ENCODE data around the gene DOK1.

DOK1 gene

GRCh38 chr2:74553892-74554819 lies at the start of gene DOK1, which contains the start of gene LOXL3:
Gene DOK1 (plus strand): TSS chr2:74554720. CDS start chr2:74554755, 35 bp downstream.
Gene LOXL3 (minus strand): TSS chr2:74553942. CDS start chr2:74552634, 1,308 bp downstream.
- FAIRE-seq: no peak

GRCh38 chr2:74505448-74506246 lies 48.9 kb upstream of the DOK1 start:
- FAIRE-seq: no peak

- FAIRE-seq: peak; percentile 58
Measured at GRCh38 chr2:74507145-74507925, 47.2 kb upstream of the DOK1 start, which contains the start of gene PCGF1. Gene PCGF1 (minus strand): TSS chr2:74507695. CDS start chr2:74507668, 27 bp downstream.

DNA sequence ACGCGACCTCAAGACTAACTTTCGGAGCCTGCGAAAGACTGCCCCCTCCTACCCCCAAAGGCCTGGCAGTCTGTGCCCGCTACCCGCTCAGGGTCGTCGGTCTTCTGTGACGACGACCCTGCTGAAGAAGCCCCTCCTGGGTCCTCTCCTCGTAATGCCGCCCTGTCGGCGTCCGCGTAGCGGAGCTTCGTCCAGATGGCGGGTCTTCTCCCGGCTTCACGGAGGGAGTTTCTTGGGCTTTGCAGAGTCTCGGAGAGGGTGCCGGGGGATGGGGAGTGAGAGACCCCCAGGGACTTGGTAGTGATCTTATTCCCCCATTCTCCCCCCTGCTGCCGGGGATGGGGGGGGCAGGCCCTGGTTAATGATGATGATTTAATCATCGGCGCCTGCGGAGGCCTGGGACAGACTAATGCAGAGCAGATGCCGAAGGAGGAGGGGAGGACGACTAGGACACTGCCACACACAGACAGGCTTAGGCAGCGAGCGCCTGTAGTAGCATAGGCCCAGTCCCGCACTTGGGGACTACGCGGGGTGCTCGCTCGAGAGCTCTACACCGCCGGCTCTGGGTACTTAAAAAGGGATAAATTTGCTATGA lies 46.5 kb upstream of the DOK1 start:
- no peak for FAIRE-seq

DNA sequence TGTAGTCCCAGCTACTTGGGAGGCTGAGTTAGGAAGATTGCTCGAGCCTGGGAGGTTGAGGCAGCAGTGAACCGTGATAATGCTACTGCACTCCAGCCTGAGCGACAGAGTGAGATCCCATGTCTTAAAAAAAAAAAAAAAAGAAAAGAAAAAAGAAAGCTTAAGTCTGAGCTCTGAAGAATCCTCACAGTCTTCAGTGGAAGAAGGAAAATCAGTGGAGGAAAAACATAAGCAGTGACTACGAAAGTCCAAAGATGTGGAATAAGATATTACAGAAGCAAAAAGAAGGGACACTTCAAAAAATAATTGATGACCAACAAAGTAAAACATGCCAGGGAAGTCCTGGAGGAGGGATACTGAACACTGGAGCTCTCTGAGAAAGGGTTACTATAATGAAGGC lies 44.2 kb upstream of the DOK1 start:
- no peak for FAIRE-seq

DNA sequence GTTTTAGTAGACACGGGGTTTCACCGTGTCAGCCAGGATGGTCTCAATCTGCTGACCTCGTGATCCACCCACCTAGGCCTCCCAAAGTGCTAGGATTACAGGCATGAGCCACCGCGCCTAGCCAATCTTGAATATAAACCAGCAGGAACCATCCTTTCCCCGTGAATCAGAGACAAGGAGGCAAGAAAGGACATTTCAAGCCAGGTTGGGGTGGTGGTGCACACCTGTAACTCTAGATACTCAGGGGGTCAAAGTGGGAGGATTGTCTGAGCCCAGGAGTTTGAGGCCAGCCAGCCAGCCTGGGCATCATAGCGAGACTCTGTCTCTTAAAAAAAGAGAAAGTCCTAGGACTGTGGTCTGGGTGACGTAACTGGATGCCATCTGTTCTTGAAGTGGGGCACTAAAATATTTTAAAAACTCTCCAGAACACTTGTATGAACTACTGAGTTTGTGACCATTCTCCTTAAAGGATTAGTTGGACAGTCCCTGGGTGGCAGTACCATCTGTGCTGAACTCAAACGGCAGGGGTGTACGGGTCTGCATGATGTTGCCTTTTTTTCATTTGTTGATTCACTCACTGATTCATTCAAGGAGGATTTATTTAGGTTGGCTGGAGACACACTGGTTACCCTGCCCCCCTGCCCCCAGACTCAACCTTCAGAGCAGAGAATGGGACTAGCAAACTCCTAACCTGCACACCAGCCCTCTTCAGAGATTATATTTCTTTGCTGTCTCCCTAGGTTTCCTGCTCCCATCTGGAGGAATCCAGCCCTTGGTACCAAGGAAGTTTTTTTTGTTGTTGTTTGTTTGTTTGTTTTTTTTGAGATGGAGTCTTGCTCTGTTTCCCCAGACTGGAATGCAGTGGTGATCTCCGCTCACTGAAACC lies 43.2 kb upstream of the DOK1 start:
- FAIRE-seq: no peak

DNA sequence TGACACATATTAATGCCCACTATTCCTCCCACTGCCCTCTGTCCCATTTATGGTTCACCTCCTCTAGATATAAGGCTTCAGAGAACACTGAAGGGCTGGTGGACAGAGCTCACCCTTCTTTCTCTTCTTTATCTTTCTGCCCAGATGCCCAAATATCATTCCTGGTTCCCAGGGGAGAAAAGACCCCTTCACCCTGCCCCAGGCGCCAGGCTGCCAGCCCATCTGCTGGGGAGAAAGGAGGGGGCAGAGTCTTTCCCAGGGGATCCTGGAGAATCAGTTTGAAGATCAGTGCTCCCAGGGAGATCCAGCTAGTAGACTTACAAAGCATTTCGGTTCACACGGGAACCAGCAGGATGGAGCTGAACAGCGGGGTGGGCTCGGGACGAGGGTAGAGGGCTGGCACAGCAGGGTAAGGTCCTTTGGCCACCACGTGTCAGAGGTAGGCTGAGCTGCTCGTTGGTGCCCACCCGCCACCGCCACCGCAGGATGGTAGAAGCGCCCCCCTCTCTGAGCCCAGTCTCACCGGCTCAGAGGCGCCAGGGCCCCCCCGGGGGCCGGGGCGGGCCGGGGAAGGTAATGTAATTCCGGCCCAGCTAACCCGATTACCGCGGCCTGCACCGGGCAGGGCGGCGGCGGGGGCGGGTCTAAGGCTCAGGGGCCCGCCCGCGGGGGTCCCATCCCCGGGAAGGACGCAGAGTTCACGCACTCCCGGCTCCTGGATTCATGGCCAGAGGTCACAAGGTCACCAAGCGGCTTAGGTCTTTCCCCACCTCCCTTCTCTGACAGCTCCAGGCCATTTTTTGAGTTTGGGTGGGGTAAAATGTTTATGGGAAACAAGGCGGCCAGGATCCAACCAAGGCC lies 41.5 kb upstream of the DOK1 start:
- no peak for FAIRE-seq

GRCh38 chr2:74513605-74514367 lies 40.7 kb upstream of the DOK1 start:
- no peak for FAIRE-seq

- no peak for FAIRE-seq
Measured at GRCh38 chr2:74514368-74515270, 39.9 kb upstream of the DOK1 start, which contains the start of gene TLX2. Gene TLX2 (plus strand): TSS chr2:74514450. CDS start chr2:74514807, 357 bp downstream.

GRCh38 chr2:74515271-74515980 lies 39.1 kb upstream of the DOK1 start:
- no peak for FAIRE-seq

DNA sequence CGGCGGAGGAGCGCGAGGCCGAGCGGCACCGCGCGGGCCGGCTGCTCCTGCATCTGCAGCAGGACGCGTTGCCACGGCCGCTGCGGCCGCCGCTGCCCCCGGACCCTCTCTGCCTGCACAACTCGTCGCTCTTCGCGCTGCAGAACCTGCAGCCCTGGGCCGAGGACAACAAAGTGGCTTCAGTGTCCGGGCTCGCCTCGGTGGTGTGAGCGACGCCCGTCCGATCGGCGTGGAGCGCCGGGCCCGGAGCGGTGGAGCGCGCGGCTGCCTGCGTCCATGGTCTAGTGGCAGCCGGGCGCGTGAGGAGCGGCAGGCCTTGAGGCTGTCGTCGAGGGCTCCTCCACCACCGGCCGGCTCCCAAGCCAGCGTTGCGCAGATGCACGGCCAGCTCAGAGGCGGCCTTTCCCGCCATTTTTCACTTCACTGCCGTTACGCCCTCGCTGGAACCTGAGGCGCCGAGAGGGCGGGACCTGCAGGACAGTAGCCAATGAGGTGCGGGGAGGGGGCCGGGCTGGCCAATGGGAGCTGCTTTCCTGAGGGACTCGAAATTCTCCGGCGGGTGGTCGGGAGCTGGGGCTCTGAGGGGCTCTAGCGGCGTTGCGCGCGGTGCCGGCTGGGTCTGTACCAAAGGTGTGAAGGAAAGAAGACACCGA lies 38.4 kb upstream of the DOK1 start:
- FAIRE-seq: no peak

DNA sequence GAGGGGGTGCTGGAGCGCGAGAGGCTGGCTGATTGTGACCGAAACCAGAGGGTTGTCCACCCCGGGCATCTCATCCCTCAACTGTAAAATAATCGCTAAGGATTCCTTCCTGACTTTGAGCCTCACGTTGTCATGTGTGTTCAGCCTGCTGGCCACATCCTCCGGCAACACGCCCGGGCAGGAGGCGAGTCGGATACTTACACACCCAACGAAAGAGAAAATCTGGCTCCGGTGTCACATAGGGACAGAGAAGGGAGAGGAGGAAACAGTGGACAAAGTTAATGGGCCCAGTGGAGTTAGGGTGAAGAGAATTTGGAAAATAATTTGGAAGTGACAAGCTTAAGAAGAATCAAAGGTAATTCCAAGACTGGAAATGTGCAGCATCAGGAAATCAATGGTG lies 37.9 kb upstream of the DOK1 start:
- FAIRE-seq: no peak

DNA sequence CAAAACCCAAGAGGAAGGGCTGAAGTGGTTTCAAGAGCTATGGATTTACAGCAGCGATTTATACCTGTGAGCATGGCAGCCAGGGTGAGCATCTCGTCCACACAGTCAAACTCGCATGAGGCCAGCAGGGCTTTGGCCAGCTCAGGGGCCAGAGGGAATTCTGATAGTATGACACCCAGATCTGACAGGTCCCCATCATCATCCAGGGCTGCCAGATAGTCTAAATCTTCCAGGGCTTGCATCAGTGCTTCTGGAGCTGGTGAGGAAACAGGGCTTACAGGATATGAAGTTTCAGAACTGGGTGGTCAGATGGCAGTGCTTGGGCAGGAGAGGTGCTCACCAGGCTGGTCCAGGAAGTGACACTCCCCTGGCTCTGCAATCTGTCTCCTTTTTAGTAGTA lies 32.0 kb upstream of the DOK1 start:
- no peak for FAIRE-seq

DNA sequence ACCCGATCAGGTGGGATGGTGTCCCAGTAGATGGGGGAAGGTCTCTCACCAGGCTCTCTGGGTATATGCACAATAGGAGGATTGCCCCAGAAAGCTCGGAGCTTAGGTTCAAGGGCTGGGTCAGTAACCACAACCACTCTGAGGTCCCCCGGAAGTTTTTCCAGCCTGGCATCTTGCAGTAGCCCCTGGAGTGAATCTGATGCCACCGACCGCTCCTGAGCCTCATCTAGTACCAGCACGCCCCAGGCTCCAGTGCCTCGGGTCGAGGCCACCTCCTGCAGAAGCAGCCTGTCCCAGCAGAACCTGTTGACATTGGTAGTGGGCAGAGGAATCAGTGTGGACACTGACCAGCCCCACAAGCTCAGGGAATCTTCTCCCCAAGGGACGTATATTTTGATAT lies 30.5 kb upstream of the DOK1 start:
- no peak for FAIRE-seq

DNA sequence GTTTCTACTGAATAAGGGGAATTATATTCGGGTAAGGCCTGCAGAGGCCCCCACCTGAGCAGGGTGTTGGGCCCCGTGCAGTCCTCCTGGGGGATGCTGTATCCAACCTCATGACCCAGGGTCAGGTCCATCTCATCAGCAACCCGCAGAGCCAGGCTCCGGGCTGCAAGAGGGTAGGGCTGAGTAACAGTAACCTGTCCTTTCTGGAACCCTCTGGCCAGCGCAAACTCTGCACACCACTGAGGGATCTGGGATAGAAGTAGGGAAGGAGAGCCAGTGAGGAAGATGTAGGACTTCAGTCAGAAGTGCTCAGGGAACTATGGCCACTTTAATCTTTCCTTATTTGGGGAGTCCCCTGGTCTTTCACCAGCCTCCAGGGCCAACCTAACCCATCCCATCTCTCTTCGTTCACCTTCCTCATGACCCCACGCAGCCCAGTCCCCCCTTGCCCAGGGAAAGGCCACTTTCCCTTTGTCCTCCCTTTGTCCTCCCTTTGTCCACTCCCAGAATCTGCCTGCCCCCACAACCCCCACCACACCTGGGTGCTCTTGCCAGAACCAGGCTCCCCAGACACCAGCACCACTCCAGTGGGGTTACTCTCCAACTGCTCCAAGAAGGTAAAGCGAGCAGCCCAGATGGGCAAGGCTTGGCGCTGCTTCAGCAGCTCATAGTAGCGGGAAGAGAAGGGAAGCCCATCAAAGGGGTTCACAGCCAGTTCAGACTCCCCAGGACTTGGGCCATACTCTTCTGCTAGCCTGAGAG lies 29.4 kb upstream of the DOK1 start:
- FAIRE-seq: no peak

Measured in TTC549 (cell line).